Astrocyte of the spinal cord (primary cell): Measurements from ENCODE around the gene GABARAPL2.

Source experiments
- DNase-seq: peaks from one replicate; pipeline ENCODE4 v3.0.0; 2011; ENCODE audit warnings: low read depth, low spot score
- H3K4me3 ChIP-seq: 2 replicates; pipeline ENCODE4 v1.5.1; 2011; ENCODE audit warnings: low read depth, mild to moderate bottlenecking, low read length, moderate library complexity
- CTCF ChIP-seq: IDR thresholded peaks from 2 replicates; pipeline ENCODE4 v1.5.1; 2012; ENCODE audit warnings: low read depth, mild to moderate bottlenecking, low read length, inconsistent platforms
- in situ Hi-C: cut with HindIII; loops from 2 replicates; pipeline ENCODE4 v1.10.0; 2017; ENCODE audit warnings: low sequenced_read_pairs

Gene GABARAPL2

GRCh38 chr16:75620326-75621169, 54.4 kb downstream of the GABARAPL2 start:
- no peak overlapping the region for H3K4me3 ChIP-seq
- no peak for TF ChIP-seq CTCF
- no peak for DNase-seq
- in situ Hi-C loops, result no loop called here

GRCh38 chr16:75621170-75621477, 54.9 kb downstream of the GABARAPL2 start:
- peak; percentile 75 for TF ChIP-seq CTCF
- in situ Hi-C loops, result no loop called here
- DNase-seq, result peak; percentile 65
- H3K4me3 ChIP-seq, result no peak overlapping the region

GRCh38 chr16:75622761-75623605, 56.8 kb downstream of the GABARAPL2 start, which contains the start of gene ADAT1:
ADAT1 (minus strand) TSS chr16:75623281; CDS start chr16:75620799, 2,482 bp downstream.
- DNase-seq, result peak; percentile 99
- peak within 1 kb of the TSS; percentile 89 for H3K4me3 ChIP-seq
- TF ChIP-seq CTCF, result no peak
- in situ Hi-C loops, result no loop called here

GRCh38 chr16:75624921-75625334, 58.7 kb downstream of the GABARAPL2 start:
- no peak for TF ChIP-seq CTCF
- H3K4me3 ChIP-seq, result no peak overlapping the region
- DNase-seq, result no peak
- in situ Hi-C loops, result no loop called here

GRCh38 chr16:75626806-75627205, 60.6 kb downstream of the GABARAPL2 start:
- H3K4me3 ChIP-seq, result no peak overlapping the region
- no peak for DNase-seq
- in situ Hi-C loops, result no loop called here
- TF ChIP-seq CTCF, result peak; percentile 0
